ENCODE data around the gene FAM47B. TPM values are rescaled to one million over a fixed set of nuclear protein-coding genes. Genes with fewer than 3 reads are reported as not detected.

Gene FAM47B
- total RNA-seq, 6 donors from 2014 or later, result not detected

DNA sequence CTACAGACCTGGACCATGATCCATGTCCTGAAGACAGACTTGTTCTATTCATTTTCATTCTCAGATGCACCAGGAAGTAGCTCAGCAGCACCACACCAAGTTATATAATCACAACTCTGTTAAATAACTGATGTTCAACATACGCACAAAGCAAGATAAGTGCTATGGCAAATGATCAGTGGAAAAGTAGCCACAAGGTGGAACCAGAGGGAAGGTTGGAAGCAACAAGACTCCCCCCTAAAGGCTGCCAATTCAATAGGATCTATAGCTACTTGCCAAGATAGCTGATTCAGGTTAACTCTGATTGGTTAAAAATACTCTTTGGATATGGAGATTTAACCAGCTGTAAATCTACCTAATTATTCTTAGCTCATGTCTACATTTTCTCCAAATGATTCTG is 23.7 kb upstream of the FAM47B start:
- no peaks in the 10 kb centered on the region for H3K36me3 ChIP-seq
- no peak for DNase-seq
- 45 to 58% methylated on average over 1 of the region's 1 CpG for WGBS, 2 donors
- H3K4me3 ChIP-seq, result no peak overlapping the region
- ATAC-seq (ENCODE audit: low FRiP score in 2 of 2), result no peak
- H3K9me3 ChIP-seq, result no peaks in the 10 kb centered on the region
- no peak overlapping the region for H3K27ac ChIP-seq
- TF ChIP-seq CTCF (IDR thresholded peaks at IDR 0.05), result peak in 2 of 6 experiments; percentile 11
- no peak for TF ChIP-seq POLR2A (IDR thresholded peaks at IDR 0.05)
- H3K4me1 ChIP-seq, result no peaks in the 10 kb centered on the region
- H3K27me3 ChIP-seq, result no peaks in the 10 kb centered on the region

DNA sequence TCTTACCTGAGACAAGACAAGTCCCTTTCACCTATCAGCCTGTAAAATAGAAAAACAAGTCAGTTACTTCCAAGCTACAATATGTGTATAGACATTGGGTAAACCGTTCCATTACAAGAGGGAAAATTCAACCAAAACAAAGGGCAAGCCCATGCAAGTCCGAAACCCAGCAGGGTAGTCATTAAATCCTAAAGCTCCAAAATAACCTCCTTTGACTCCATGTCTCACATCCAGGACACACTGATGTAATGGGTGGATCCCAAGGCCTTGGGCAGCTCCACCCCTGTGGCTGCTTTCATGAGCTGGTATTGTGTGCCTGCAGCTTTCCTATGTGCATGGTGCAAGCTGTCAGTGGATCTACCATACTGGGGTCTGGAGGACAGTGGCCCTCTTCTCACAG is 14.7 kb upstream of the FAM47B start:
- H3K4me1 ChIP-seq, result no peaks in the 10 kb centered on the region
- no peaks in the 10 kb centered on the region for H3K9me3 ChIP-seq
- no peak overlapping the region for H3K4me3 ChIP-seq
- DNase-seq (no peak), ATAC-seq (ENCODE audit: low FRiP score in 2 of 2) (no peak)
- WGBS, 2 donors, result 61 to 94% methylated on average over 2 of the region's 2 CpGs
- H3K27ac ChIP-seq, result no peak overlapping the region
- H3K36me3 ChIP-seq, result no peaks in the 10 kb centered on the region
- H3K27me3 ChIP-seq, result no peaks in the 10 kb centered on the region
- no peak for TF ChIP-seq CTCF (IDR thresholded peaks at IDR 0.05)
- TF ChIP-seq EP300 (IDR thresholded peaks at IDR 0.05), result no peak
- TF ChIP-seq POLR2AphosphoS5 (IDR thresholded peaks at IDR 0.05), result no peak
- TF ChIP-seq POLR2A (IDR thresholded peaks at IDR 0.05), result no peak

DNA sequence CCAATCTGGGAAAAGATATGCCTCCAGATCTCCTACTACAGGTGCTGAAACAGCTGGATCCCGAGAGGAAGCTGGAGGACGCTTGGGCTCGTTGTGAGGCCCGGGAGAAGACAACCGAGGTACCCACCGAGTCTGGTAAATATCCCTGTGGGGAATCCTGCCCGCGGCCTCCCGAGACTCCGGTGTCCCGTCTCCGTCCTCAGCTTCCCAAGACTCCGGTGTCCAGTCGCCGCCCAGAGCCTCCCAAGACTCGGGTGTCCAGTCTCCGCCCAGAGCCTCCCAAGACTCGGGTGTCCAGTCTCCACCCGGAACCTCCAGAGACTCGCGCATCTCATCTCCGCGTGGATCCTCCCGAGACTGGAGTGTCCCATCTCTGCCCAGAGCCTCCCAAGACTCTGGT is 639 bp downstream of the FAM47B start:
- Histone ChIP-seq H3K36me3 (no peaks in the 10 kb centered on the region), H3K4me1 (no peaks in the 10 kb centered on the region), H3K4me3 (no peak overlapping the region), H3K27me3 (no peaks in the 10 kb centered on the region), H3K27ac (no peak overlapping the region), H3K9me3 (no peaks in the 10 kb centered on the region)
- TF ChIP-seq EP300 (IDR thresholded peaks at IDR 0.05) (no peak), POLR2A (IDR thresholded peaks at IDR 0.05) (no peak), CTCF (IDR thresholded peaks at IDR 0.05) (no peak), POLR2AphosphoS5 (IDR thresholded peaks at IDR 0.05) (no peak)
- no peak for ATAC-seq (ENCODE audit: low FRiP score in 2 of 2)
- DNase-seq, result peak in 1 of 2 donors; percentile 40
- 92 to 100% methylated on average over 7 to 24 of the region's 24 CpGs for WGBS, 2 donors

GRCh38 chrX:34956916-34957315 is 14.3 kb downstream of the FAM47B start:
- no peak for ATAC-seq (ENCODE audit: low FRiP score in 2 of 2)
- DNase-seq, result no peak
- no peaks in the 10 kb centered on the region for H3K36me3 ChIP-seq
- TF ChIP-seq EP300 (IDR thresholded peaks at IDR 0.05) (no peak), POLR2AphosphoS5 (IDR thresholded peaks at IDR 0.05) (no peak), CTCF (IDR thresholded peaks at IDR 0.05) (no peak), POLR2A (IDR thresholded peaks at IDR 0.05) (no peak)
- no peaks in the 10 kb centered on the region for H3K4me1 ChIP-seq
- H3K4me3 ChIP-seq, result no peak overlapping the region
- H3K27ac ChIP-seq, result no peak overlapping the region
- H3K27me3 ChIP-seq, result no peaks in the 10 kb centered on the region
- no peaks in the 10 kb centered on the region for H3K9me3 ChIP-seq

- no peak overlapping the region for H3K27ac ChIP-seq
- H3K36me3 ChIP-seq, result no peaks in the 10 kb centered on the region
- no peak overlapping the region for H3K4me3 ChIP-seq
- H3K4me1 ChIP-seq, result no peaks in the 10 kb centered on the region
- no peak for TF ChIP-seq POLR2AphosphoS5 (IDR thresholded peaks at IDR 0.05)
- TF ChIP-seq CTCF (IDR thresholded peaks at IDR 0.05), result no peak
- TF ChIP-seq EP300 (IDR thresholded peaks at IDR 0.05), result no peak
- TF ChIP-seq POLR2A (IDR thresholded peaks at IDR 0.05), result no peak
- DNase-seq, result no peak
- H3K27me3 ChIP-seq, result no peaks in the 10 kb centered on the region
- ATAC-seq (ENCODE audit: low FRiP score in 2 of 2), result no peak
- H3K9me3 ChIP-seq, result no peaks in the 10 kb centered on the region
Observed at GRCh38 chrX:34961662-34962061, 19.1 kb downstream of the FAM47B start.
